ENCODE results near the gene OTUD7B.

OTUD7B gene

GRCh38 chr1:149931212-149931790, 79.2 kb downstream of the OTUD7B start:
- peaks cover 5% of the 10 kb centered on the region for H3K4me1 ChIP-seq (ENCODE audit: control insufficient read depth, insufficient read depth, low read depth, low read length)
- no peaks in the 10 kb centered on the region for H3K9me3 ChIP-seq (ENCODE audit: control insufficient read depth, low read length)
- H3K23ac ChIP-seq (ENCODE audit: low read length in 2 of 2) = no peak overlapping the region
- no peak for DNase-seq
- H2BK12ac ChIP-seq (ENCODE audit: low read length in 2 of 2) = no peak overlapping the region
- H3K27ac ChIP-seq (ENCODE audit: low read length, poor library complexity, severe bottlenecking) = no peak overlapping the region
- H2AK5ac ChIP-seq (ENCODE audit: low read length, severe bottlenecking) = no peak overlapping the region
- H3K14ac ChIP-seq (ENCODE audit: low read length in 2 of 2) = no peak overlapping the region
- peaks cover 24% of the 10 kb centered on the region for H3K79me1 ChIP-seq (replicated peaks; ENCODE audit: low read length, poor library complexity, severe bottlenecking)
- no peak overlapping the region for H2AFZ ChIP-seq (ENCODE audit: low read depth, low read length)
- no peak overlapping the region for H3K9ac ChIP-seq (ENCODE audit: low read length)
- H4K8ac ChIP-seq (ENCODE audit: low read length) = no peak overlapping the region
- no peak overlapping the region for H2BK5ac ChIP-seq (ENCODE audit: low read depth, low read length, poor library complexity, severe bottlenecking)
- H2BK120ac ChIP-seq (ENCODE audit: low read depth, low read length) = no peak overlapping the region
- no peaks in the 10 kb centered on the region for H3K27me3 ChIP-seq (ENCODE audit: control insufficient read depth in 1 of 2, insufficient read depth in 1 of 2, low read length in 2 of 2)
- H3K4me3 ChIP-seq (ENCODE audit: insufficient read depth in 1 of 2, low read depth in 1 of 2, low read length in 2 of 2) = no peak overlapping the region
- H4K91ac ChIP-seq (ENCODE audit: low read length) = no peak overlapping the region
- WGBS = 87% methylated on average over 13 of the region's 13 CpGs
- H3K4ac ChIP-seq (ENCODE audit: low read depth in 1 of 2, low read length in 2 of 2) = no peak overlapping the region
- no peak overlapping the region for H3K18ac ChIP-seq (ENCODE audit: low read depth in 1 of 2, low read length in 2 of 2)
- H3K36me3 ChIP-seq (ENCODE audit: control insufficient read depth in 1 of 2, insufficient read depth in 2 of 2, low read depth in 1 of 2, low read length in 2 of 2) = peaks cover 40 to 65% of the 10 kb centered on the region in 2 experiments
- H2BK15ac ChIP-seq (ENCODE audit: low read depth, poor library complexity, severe bottlenecking) = no peak overlapping the region
- no peak overlapping the region for H3K4me2 ChIP-seq (ENCODE audit: low read length, poor library complexity, severe bottlenecking)

- Histone ChIP-seq H3K27ac (ENCODE audit: low read length, poor library complexity, severe bottlenecking) (no peak overlapping the region), H3K18ac (ENCODE audit: low read depth in 1 of 2, low read length in 2 of 2) (no peak overlapping the region), H3K9me3 (ENCODE audit: control insufficient read depth, low read length) (no peaks in the 10 kb centered on the region), H2BK15ac (ENCODE audit: low read depth, poor library complexity, severe bottlenecking) (no peak overlapping the region), H3K79me1 (replicated peaks; ENCODE audit: low read length, poor library complexity, severe bottlenecking) (peaks cover 18% of the 10 kb centered on the region), H2AK5ac (ENCODE audit: low read length, severe bottlenecking) (no peak overlapping the region), H3K23ac (ENCODE audit: low read length in 2 of 2) (no peak overlapping the region), H4K91ac (ENCODE audit: low read length) (no peak overlapping the region), H3K4me1 (ENCODE audit: control insufficient read depth, insufficient read depth, low read depth, low read length) (peaks cover 9% of the 10 kb centered on the region), H3K9ac (ENCODE audit: low read length) (no peak overlapping the region), H2BK120ac (ENCODE audit: low read depth, low read length) (no peak overlapping the region), H3K14ac (ENCODE audit: low read length in 2 of 2) (no peak overlapping the region), H2BK5ac (ENCODE audit: low read depth, low read length, poor library complexity, severe bottlenecking) (no peak overlapping the region), H4K8ac (ENCODE audit: low read length) (no peak overlapping the region), H3K27me3 (ENCODE audit: control insufficient read depth in 1 of 2, insufficient read depth in 1 of 2, low read length in 2 of 2) (no peaks in the 10 kb centered on the region), H3K4me2 (ENCODE audit: low read length, poor library complexity, severe bottlenecking) (no peak overlapping the region), H2BK12ac (ENCODE audit: low read length in 2 of 2) (no peak overlapping the region), H3K4ac (ENCODE audit: low read depth in 1 of 2, low read length in 2 of 2) (no peak overlapping the region), H3K4me3 (ENCODE audit: insufficient read depth in 1 of 2, low read depth in 1 of 2, low read length in 2 of 2) (no peak overlapping the region), H2AFZ (ENCODE audit: low read depth, low read length) (no peak overlapping the region), H3K36me3 (ENCODE audit: control insufficient read depth in 1 of 2, insufficient read depth in 2 of 2, low read depth in 1 of 2, low read length in 2 of 2) (peaks cover 46 to 79% of the 10 kb centered on the region in 2 experiments)
- DNase-seq = no peak
- 84% methylated on average over 2 of the region's 2 CpGs for WGBS
Observed at GRCh38 chr1:149929856-149930255, 80.7 kb downstream of the OTUD7B start.

GRCh38 chr1:149928401-149928724, 82.2 kb downstream of the OTUD7B start:
- WGBS = 0% methylated on average over 1 of the region's 1 CpG
- no peak for DNase-seq
- no peaks in the 10 kb centered on the region for H3K27me3 ChIP-seq (ENCODE audit: control insufficient read depth in 1 of 2, insufficient read depth in 1 of 2, low read length in 2 of 2)

GRCh38 chr1:149927563-149928400, 82.7 kb downstream of the OTUD7B start, which contains the start of gene SF3B4:
SF3B4 (minus strand) TSS chr1:149927803; CDS start chr1:149927759, 44 bp downstream.
- under 1% methylated on average over 45 of the region's 47 CpGs for WGBS
- peak within 1 kb of the TSS; percentile 92 to 93 for H3K18ac ChIP-seq (ENCODE audit: low read depth in 1 of 2, low read length in 2 of 2)
- DNase-seq = peak; percentile 93
- H3K9me3 ChIP-seq (ENCODE audit: control insufficient read depth, low read length) = no peaks in the 10 kb centered on the region
- peak within 1 kb of the TSS; percentile 70 for H2AK5ac ChIP-seq (ENCODE audit: low read length, severe bottlenecking)
- peak within 1 kb of the TSS; percentile 94 for H3K27ac ChIP-seq (ENCODE audit: low read length, poor library complexity, severe bottlenecking)
- H3K23ac ChIP-seq (ENCODE audit: low read length in 2 of 2) = peak within 1 kb of the TSS; percentile 32 to 44
- no peaks in the 10 kb centered on the region for H3K27me3 ChIP-seq (ENCODE audit: control insufficient read depth in 1 of 2, insufficient read depth in 1 of 2, low read length in 2 of 2)
- H3K4me1 ChIP-seq (ENCODE audit: control insufficient read depth, insufficient read depth, low read depth, low read length) = peaks cover 9% of the 10 kb centered on the region
- peaks cover 19% of the 10 kb centered on the region for H3K79me1 ChIP-seq (replicated peaks; ENCODE audit: low read length, poor library complexity, severe bottlenecking)
- H3K9ac ChIP-seq (ENCODE audit: low read length) = peak within 1 kb of the TSS; percentile 99
- H2BK5ac ChIP-seq (ENCODE audit: low read depth, low read length, poor library complexity, severe bottlenecking) = peak within 1 kb of the TSS; percentile 74
- H2BK12ac ChIP-seq (ENCODE audit: low read length in 2 of 2) = peak within 1 kb of the TSS in 1 of 2 experiments; percentile 19
- H2AFZ ChIP-seq (ENCODE audit: low read depth, low read length) = peak within 1 kb of the TSS; percentile 24
- H4K8ac ChIP-seq (ENCODE audit: low read length) = peak within 1 kb of the TSS; percentile 96
- peak within 1 kb of the TSS; percentile 57 for H3K4me2 ChIP-seq (ENCODE audit: low read length, poor library complexity, severe bottlenecking)
- peak within 1 kb of the TSS; percentile 94 for H4K91ac ChIP-seq (ENCODE audit: low read length)
- H3K4me3 ChIP-seq (ENCODE audit: insufficient read depth in 1 of 2, low read depth in 1 of 2, low read length in 2 of 2) = peak within 1 kb of the TSS; percentile 91 to 97
- peak within 1 kb of the TSS; percentile 78 to 95 for H3K4ac ChIP-seq (ENCODE audit: low read depth in 1 of 2, low read length in 2 of 2)
- H3K14ac ChIP-seq (ENCODE audit: low read length in 2 of 2) = no peak within 1 kb of the TSS
- H2BK120ac ChIP-seq (ENCODE audit: low read depth, low read length) = no peak within 1 kb of the TSS
- H2BK15ac ChIP-seq (ENCODE audit: low read depth, poor library complexity, severe bottlenecking) = peak within 1 kb of the TSS; percentile 34
- H3K36me3 ChIP-seq (ENCODE audit: control insufficient read depth in 1 of 2, insufficient read depth in 2 of 2, low read depth in 1 of 2, low read length in 2 of 2) = peaks cover 40 to 83% of the 10 kb centered on the region in 2 experiments

More at GRCh38 chr1:149928401-149928724, 82.2 kb downstream of the OTUD7B start:
- no peak overlapping the region for H2BK5ac ChIP-seq (ENCODE audit: low read depth, low read length, poor library complexity, severe bottlenecking)
- peak overlapping the region; percentile 15 to 80 for H3K18ac ChIP-seq (ENCODE audit: low read depth in 1 of 2, low read length in 2 of 2)
- H3K23ac ChIP-seq (ENCODE audit: low read length in 2 of 2) = no peak overlapping the region
- H3K4me1 ChIP-seq (ENCODE audit: control insufficient read depth, insufficient read depth, low read depth, low read length) = peaks cover 9% of the 10 kb centered on the region
- peaks cover 17% of the 10 kb centered on the region for H3K79me1 ChIP-seq (replicated peaks; ENCODE audit: low read length, poor library complexity, severe bottlenecking)
- H2AFZ ChIP-seq (ENCODE audit: low read depth, low read length) = no peak overlapping the region
- H4K91ac ChIP-seq (ENCODE audit: low read length) = peak overlapping the region; percentile 94
- peak overlapping the region; percentile 53 to 97 for H3K4me3 ChIP-seq (ENCODE audit: insufficient read depth in 1 of 2, low read depth in 1 of 2, low read length in 2 of 2)
- H2BK12ac ChIP-seq (ENCODE audit: low read length in 2 of 2) = no peak overlapping the region
- H3K27ac ChIP-seq (ENCODE audit: low read length, poor library complexity, severe bottlenecking) = peak overlapping the region; percentile 94
- peak overlapping the region; percentile 96 for H4K8ac ChIP-seq (ENCODE audit: low read length)
- H3K4ac ChIP-seq (ENCODE audit: low read depth in 1 of 2, low read length in 2 of 2) = peak overlapping the region in 1 of 2 experiments; percentile 95
- no peak overlapping the region for H2BK15ac ChIP-seq (ENCODE audit: low read depth, poor library complexity, severe bottlenecking)
- H3K36me3 ChIP-seq (ENCODE audit: control insufficient read depth in 1 of 2, insufficient read depth in 2 of 2, low read depth in 1 of 2, low read length in 2 of 2) = peaks cover 43 to 82% of the 10 kb centered on the region in 2 experiments
- no peak overlapping the region for H2BK120ac ChIP-seq (ENCODE audit: low read depth, low read length)
- H3K4me2 ChIP-seq (ENCODE audit: low read length, poor library complexity, severe bottlenecking) = peak overlapping the region; percentile 57
- peak overlapping the region; percentile 4 for H2AK5ac ChIP-seq (ENCODE audit: low read length, severe bottlenecking)
- no peak overlapping the region for H3K14ac ChIP-seq (ENCODE audit: low read length in 2 of 2)
- no peaks in the 10 kb centered on the region for H3K9me3 ChIP-seq (ENCODE audit: control insufficient read depth, low read length)
- peak overlapping the region; percentile 99 for H3K9ac ChIP-seq (ENCODE audit: low read length)
